Testis (tissue), 3 donors: ENCODE data around the gene CFAP46. TPM values are rescaled to one million over a fixed set of nuclear protein-coding genes. Genes with fewer than 3 reads are reported as not detected.

Experiments used
- DNase-seq: peaks from one replicate; pipeline ENCODE4 v3.0.0-alpha.2; 2019
- H3K27ac ChIP-seq, 2 donors: fragments of 200-600 bp; sonication (generic); one replicate each; pipeline ENCODE4 v1.5.1; 2019
- H3K27me3 ChIP-seq: fragments of 200-600 bp; sonication (generic); one replicate; pipeline ENCODE4 v1.5.1; 2019
- H3K36me3 ChIP-seq: fragments of 200-600 bp; sonication (generic); one replicate; pipeline ENCODE4 v1.5.1; 2017; ENCODE audit warnings: low read depth; ENCODE audit errors: missing control alignments
- H3K4me1 ChIP-seq: fragments of 200-600 bp; sonication (generic); one replicate; pipeline ENCODE4 v1.5.1; 2019
- H3K4me3 ChIP-seq, 2 donors: fragments of 200-600 bp; sonication (generic); one replicate each; pipeline ENCODE4 v1.5.1; 2017 to 2019
- H3K9me3 ChIP-seq: fragments of 200-600 bp; sonication (generic); one replicate; pipeline ENCODE4 v1.5.1; 2017
- POLR2A ChIP-seq: fragments of 450-650 bp; IDR thresholded peaks from one replicate; pipeline ENCODE4 v1.6.1; 2017; ENCODE audit warnings: antibody characterized with exemption, mild to moderate bottlenecking, moderate library complexity
- WGBS, 2 donors: methylation state at CpG; one replicate each; pipeline ENCODE4 v1.1.5; 2018; 5-methylcytosine and 5-hydroxymethylcytosine counted together
- intact Hi-C: fragments of 100-400 bp; cut with DNase I; formaldehyde crosslinking; loops from one replicate; pipeline ENCODE4 v1.15.1; 2023; ENCODE audit warnings: low total_unique reads
- polyA plus RNA-seq: library from polyadenylated mRNA; stranded (reverse); fragments of 350-450 nt; fragmentation: Illumina TruSeq; extraction: RNeasy Lipid Tissue Mini Kit (QIAGEN cat#74804); gene quantifications from one replicate; pipeline ENCODE4 v1.2.3, GENCODE V29; 2014; ENCODE audit warnings: low read depth, low replicate concordance; ENCODE audit not compliant: insufficient read depth
- total RNA-seq, 2 donors: library from RNA; depleted of rRNA; stranded (reverse); fragments of >200 nt; gene quantifications; one replicate each; pipeline ENCODE4 v1.2.3, GENCODE V29; 2016
- TF ChIP-seq, protein P1 (sequence below), 3 experiments: fragments of 450-650 bp in 2 of 3; fragments of 200-600 bp in 1 of 3; sonication (generic) in 1 of 3; IDR thresholded peaks; one replicate each; pipeline ENCODE4 v1.5.1; 2016 to 2019; ENCODE audit warnings: antibody characterized with exemption in 3 of 3, mild to moderate bottlenecking in 2 of 3, moderate library complexity in 1 of 3

CFAP46 gene
- total and polyA plus RNA-seq, 3 donors from 2014 or later, result 36.0 to 67.6 (median 59.0) TPM

- no peak overlapping the region for H3K27ac ChIP-seq
- H3K9me3 ChIP-seq, result no peaks in the 10 kb centered on the region
- H3K4me3 ChIP-seq, result no peak overlapping the region
- WGBS, 2 donors, result 50 to 73% methylated on average over 10 to 23 of the region's 28 CpGs
- TF ChIP-seq POLR2A, result no peak
- TF ChIP-seq, protein P1, sequence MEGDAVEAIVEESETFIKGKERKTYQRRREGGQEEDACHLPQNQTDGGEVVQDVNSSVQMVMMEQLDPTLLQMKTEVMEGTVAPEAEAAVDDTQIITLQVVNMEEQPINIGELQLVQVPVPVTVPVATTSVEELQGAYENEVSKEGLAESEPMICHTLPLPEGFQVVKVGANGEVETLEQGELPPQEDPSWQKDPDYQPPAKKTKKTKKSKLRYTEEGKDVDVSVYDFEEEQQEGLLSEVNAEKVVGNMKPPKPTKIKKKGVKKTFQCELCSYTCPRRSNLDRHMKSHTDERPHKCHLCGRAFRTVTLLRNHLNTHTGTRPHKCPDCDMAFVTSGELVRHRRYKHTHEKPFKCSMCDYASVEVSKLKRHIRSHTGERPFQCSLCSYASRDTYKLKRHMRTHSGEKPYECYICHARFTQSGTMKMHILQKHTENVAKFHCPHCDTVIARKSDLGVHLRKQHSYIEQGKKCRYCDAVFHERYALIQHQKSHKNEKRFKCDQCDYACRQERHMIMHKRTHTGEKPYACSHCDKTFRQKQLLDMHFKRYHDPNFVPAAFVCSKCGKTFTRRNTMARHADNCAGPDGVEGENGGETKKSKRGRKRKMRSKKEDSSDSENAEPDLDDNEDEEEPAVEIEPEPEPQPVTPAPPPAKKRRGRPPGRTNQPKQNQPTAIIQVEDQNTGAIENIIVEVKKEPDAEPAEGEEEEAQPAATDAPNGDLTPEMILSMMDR (IDR thresholded peaks at IDR 0.05), result no peak
- intact Hi-C loops, result no loop called here
- H3K4me1 ChIP-seq, result no peaks in the 10 kb centered on the region
- H3K27me3 ChIP-seq, result no peaks in the 10 kb centered on the region
- DNase-seq, result no peak
- no peaks in the 10 kb centered on the region for H3K36me3 ChIP-seq
Observed at GRCh38 chr10:132813560-132814468, 128.6 kb downstream of the CFAP46 start.

DNA sequence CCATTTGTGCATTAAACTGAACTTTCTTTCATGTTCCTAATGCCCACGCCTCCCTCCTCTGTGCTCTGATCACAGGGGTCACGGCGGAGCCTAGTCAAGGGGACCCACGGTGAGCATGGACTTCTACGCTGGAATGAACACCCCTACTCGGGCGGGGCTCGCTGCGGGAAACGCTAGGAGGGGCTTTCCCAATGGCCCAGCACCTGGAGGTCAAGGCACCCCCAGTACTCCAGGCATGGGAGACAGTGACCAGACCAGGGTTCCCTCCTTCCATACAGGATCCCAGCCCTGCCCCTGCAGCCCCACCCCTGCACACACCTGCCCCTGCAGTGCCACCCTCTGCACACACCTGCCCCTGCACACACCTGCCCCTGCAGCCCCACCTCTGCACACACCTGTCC, 129.4 kb downstream of the CFAP46 start:
- Histone ChIP-seq H3K4me1 (no peaks in the 10 kb centered on the region), H3K27me3 (no peaks in the 10 kb centered on the region), H3K4me3 (no peak overlapping the region), H3K27ac (no peak overlapping the region), H3K9me3 (no peaks in the 10 kb centered on the region), H3K36me3 (no peaks in the 10 kb centered on the region)
- 85 to 93% methylated on average over 10 of the region's 10 CpGs for WGBS, 2 donors
- intact Hi-C loops, result no loop called here
- TF ChIP-seq POLR2A, result no peak
- TF ChIP-seq, protein P1 (IDR thresholded peaks at IDR 0.05), result no peak
- no peak for DNase-seq

- Histone ChIP-seq H3K36me3 (no peaks in the 10 kb centered on the region), H3K27me3 (no peaks in the 10 kb centered on the region), H3K27ac (no peak overlapping the region), H3K4me3 (no peak overlapping the region), H3K4me1 (no peaks in the 10 kb centered on the region), H3K9me3 (no peaks in the 10 kb centered on the region)
- DNase-seq, result no peak
- intact Hi-C loops, result no loop called here
- WGBS, 2 donors, result 70 to 82% methylated on average over 5 to 11 of the region's 11 CpGs
- no peak for TF ChIP-seq POLR2A
- TF ChIP-seq, protein P1 (IDR thresholded peaks at IDR 0.05), result no peak
Observed at GRCh38 chr10:132812520-132812919, 129.8 kb downstream of the CFAP46 start.

DNA sequence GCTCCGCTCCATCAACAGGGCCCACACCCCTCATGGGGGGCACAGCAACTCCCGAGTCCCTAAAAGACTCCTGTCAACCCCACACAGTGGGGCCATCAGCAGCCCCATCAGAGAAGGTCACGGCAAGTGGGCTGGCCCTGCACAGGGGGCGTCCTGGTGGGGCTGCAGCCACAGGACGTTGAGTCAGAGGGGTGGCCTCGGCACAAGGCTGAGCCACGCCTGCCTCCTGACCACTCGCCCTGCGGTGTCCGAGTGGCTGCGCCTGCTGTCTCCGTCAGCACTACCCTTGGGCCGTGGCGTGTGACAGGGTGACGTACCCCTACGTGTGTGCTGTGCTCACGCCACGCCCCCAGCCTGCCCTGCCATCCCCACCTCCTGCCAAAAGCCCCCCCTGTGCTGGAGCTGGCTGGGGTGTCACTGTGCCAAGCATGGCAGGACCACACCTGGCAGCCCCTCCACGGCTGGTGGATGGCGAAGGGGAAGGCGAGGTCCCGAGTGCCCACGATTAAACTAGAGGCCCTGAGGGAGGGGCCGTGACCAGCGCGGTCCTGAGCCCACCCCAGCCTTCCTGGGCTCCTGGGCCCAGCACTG, 130.4 kb downstream of the CFAP46 start:
- no peaks in the 10 kb centered on the region for H3K4me1 ChIP-seq
- H3K9me3 ChIP-seq, result no peaks in the 10 kb centered on the region
- TF ChIP-seq, protein P1 (IDR thresholded peaks at IDR 0.05), result no peak
- TF ChIP-seq POLR2A, result no peak
- 85 to 92% methylated on average over 9 to 26 of the region's 26 CpGs for WGBS, 2 donors
- H3K27ac ChIP-seq, result no peak overlapping the region
- intact Hi-C loops, result no loop called here
- H3K36me3 ChIP-seq, result no peaks in the 10 kb centered on the region
- H3K27me3 ChIP-seq, result no peaks in the 10 kb centered on the region
- no peak for DNase-seq
- H3K4me3 ChIP-seq, result no peak overlapping the region
